ENCODE results near the gene LMF1. TPM values are rescaled to one million over a fixed set of nuclear protein-coding genes. Genes with fewer than 3 reads are reported as not detected.

The LMF1 gene
- total and polyA plus RNA-seq, 2 of the 4 experiments (the other 2 are of a cell fraction): 7.7 to 13.1 TPM

GRCh38 chr16:998211-998610, 27.4 kb upstream of the LMF1 start:
- Histone ChIP-seq H3K18ac (ENCODE audit: low read depth, low read length) (no peak overlapping the region), H3K79me1 (ENCODE audit: low read depth in 1 of 2, low read length in 2 of 2) (no peaks in the 10 kb centered on the region), H3K27me3 (ENCODE audit: control insufficient read depth, insufficient read depth, low read length) (peaks cover 51% of the 10 kb centered on the region), H3K4ac (ENCODE audit: low read depth, low read length) (no peak overlapping the region), H3K27ac (ENCODE audit: insufficient read depth, low read length) (no peak overlapping the region), H2AK5ac (ENCODE audit: low read depth, low read length) (no peak overlapping the region), H4K20me1 (ENCODE audit: insufficient read depth, low read length) (no peaks in the 10 kb centered on the region; the same call in 1 of the 2 replicates), H3K4me1 (ENCODE audit: control insufficient read depth, insufficient read depth, low read length) (peaks cover 4% of the 10 kb centered on the region), H3K14ac (replicated peaks; ENCODE audit: low read depth, low read length) (no peak overlapping the region), H2BK20ac (ENCODE audit: low read depth, low read length) (no peak overlapping the region), H3K36me3 (ENCODE audit: control insufficient read depth, insufficient read depth, low read length) (no peaks in the 10 kb centered on the region), H4K91ac (ENCODE audit: insufficient read depth, low read depth, low read length) (no peak overlapping the region), H4K8ac (ENCODE audit: low read depth in 2 of 2, low read length in 2 of 2) (no peak overlapping the region), H4K5ac (ENCODE audit: low read depth, low read length) (no peak overlapping the region), H2BK5ac (ENCODE audit: low read depth, low read length, poor library complexity, severe bottlenecking) (no peak overlapping the region), H3K9me1 (ENCODE audit: insufficient read depth, low read length) (no peaks in the 10 kb centered on the region), H2AK9ac (replicated peaks; ENCODE audit: low read depth, low read length, poor library complexity) (no peak overlapping the region), H3K9ac (ENCODE audit: low read depth, low read length) (no peak overlapping the region), H2BK120ac (ENCODE audit: low read depth, low read length) (no peak overlapping the region), H3K4me2 (ENCODE audit: low read depth, low read length) (no peak overlapping the region), H3K9me3 (ENCODE audit: control insufficient read depth, insufficient read depth, low read length) (peaks cover 29% of the 10 kb centered on the region), H3K23ac (ENCODE audit: low read depth, low read length) (no peak overlapping the region), H3K4me3 (ENCODE audit: insufficient read depth, low read depth, low read length) (no peak overlapping the region), H3K56ac (ENCODE audit: extremely low read depth, insufficient read depth, low read length) (no peak overlapping the region), H2BK15ac (ENCODE audit: low read depth, low read length) (no peak overlapping the region), H2AFZ (replicated peaks; ENCODE audit: low read length, poor library complexity) (no peak overlapping the region)
- TF ChIP-seq CEBPB (IDR thresholded peaks at IDR 0.05; ENCODE audit: low read depth, low read length) (no peak), USF2 (IDR thresholded peaks at IDR 0.05; ENCODE audit: low read depth, low read length) (no peak), MAZ (IDR thresholded peaks at IDR 0.05; ENCODE audit: borderline replicate concordance, low read depth, low read length) (no peak), MXI1 (IDR thresholded peaks at IDR 0.05; ENCODE audit: borderline replicate concordance, low read depth, low read length) (no peak), CTCF (conservative IDR thresholded peaks at IDR 0.05; ENCODE audit: low read depth, low read length) (no peak), SMC3 (IDR thresholded peaks at IDR 0.05; ENCODE audit: low read depth, low read length) (no peak)
- dilution Hi-C loops (cut with HindIII; ENCODE audit: low sequenced_read_pairs, unreplicated experiment): no loop called here
- 72% methylated on average over 8 of the region's 11 CpGs; no CpG with 5 or more reads in 1 of the 2 experiments for WGBS, 2 experiments (ENCODE audit: extremely low coverage in 2 of 2, insufficient read length in 1 of 2)
- POLR2A ChIA-PET (ENCODE audit: unreplicated experiment): no interaction called here
- intact Hi-C loops (cut with micrococcal nuclease): no loop called here
- DNase-seq: no peak
- CTCF ChIA-PET: no interaction called here
- BruUV-seq (replicated peaks): no TSS peak
- no peak for ATAC-seq (ENCODE audit: low read depth)
- in situ Hi-C loops (cut with MboI; ENCODE audit: low sequenced_read_pairs): no loop called here
